H1 (cell line): ENCODE measurements around the gene KIDINS220. TPM values are rescaled to one million over a fixed set of nuclear protein-coding genes. Genes with fewer than 3 reads are reported as not detected.

ENCODE experiments used
- CTCF ChIA-PET: fragments of 300-600 bp; sonication (Branson Sonifier 250); formaldehyde crosslinking; loops from one replicate; lab custom pipeline; 2021; ENCODE audit not compliant: partially characterized antibody; lab: Charles Lee
- POLR2A ChIA-PET: fragments of 300-600 bp; sonication (Branson Sonifier 250); formaldehyde crosslinking; loops from one replicate; lab custom pipeline; 2021; ENCODE audit warnings: inconsistent platforms; ENCODE audit not compliant: partially characterized antibody; lab: Charles Lee
- DNase-seq, 2 experiments: peaks; one replicate each; pipeline versions ENCODE4 v3.0.0 to v3.0.0-alpha.2; 2010 to 2022; ENCODE audit warnings: low spot score in 2 of 2, low read depth in 1 of 2, mixed read lengths in 1 of 2
- FAIRE-seq: peaks from 2 replicates; lab custom pipeline; 2011; peaks lifted over from hg19 to GRCh38; lab: Jason Lieb, UNC
- H2AFZ ChIP-seq: 2 replicates; pipeline ENCODE4 v1.8.1; 2012; ENCODE audit warnings: low read length, inconsistent platforms
- H2AK5ac ChIP-seq: 2 replicates; pipeline ENCODE4 v1.6.1; 2013; ENCODE audit warnings: low read depth, low read length
- H2BK120ac ChIP-seq: replicated peaks from 2 replicates; pipeline ENCODE3; 2013; ENCODE audit warnings: low read depth, low read length, inconsistent platforms
- H2BK12ac ChIP-seq: 2 replicates; pipeline ENCODE4 v1.6.1; 2013; ENCODE audit warnings: low read depth, low read length
- H2BK15ac ChIP-seq: 2 replicates; pipeline ENCODE4 v1.6.1; 2013; ENCODE audit warnings: low read length
- H2BK20ac ChIP-seq: 2 replicates; pipeline ENCODE4 v1.6.1; 2013; ENCODE audit warnings: low read length
- H2BK5ac ChIP-seq: 2 replicates; pipeline ENCODE4 v1.6.1; 2013; ENCODE audit warnings: low read depth, low read length
- H3K14ac ChIP-seq: 2 replicates; pipeline ENCODE4 v1.6.1; 2013; ENCODE audit warnings: inconsistent platforms; ENCODE audit not compliant: insufficient read length
- H3K18ac ChIP-seq: 2 replicates; pipeline ENCODE4 v1.6.1; 2013; ENCODE audit warnings: low read length; ENCODE audit errors: extremely low read depth
- H3K23ac ChIP-seq: 2 replicates; pipeline ENCODE4 v1.6.1; 2013; ENCODE audit warnings: inconsistent platforms; ENCODE audit not compliant: insufficient read length
- H3K23me2 ChIP-seq: 2 replicates; pipeline ENCODE4 v1.6.1; 2013; ENCODE audit warnings: low read depth, low read length
- H3K27ac ChIP-seq: 2 replicates; pipeline ENCODE4 v1.6.1; 2011; ENCODE audit warnings: low read depth, low read length, inconsistent platforms
- H3K27me3 ChIP-seq, 4 experiments: replicated peaks in 1 of 4; 1 replicate in 1 of 4; 2 replicates in 3 of 4; pipeline versions ENCODE4 v1.6.1 to v1.8.1; 2011 to 2013; ENCODE audit warnings: low read length in 3 of 4, mild to moderate bottlenecking in 3 of 4, inconsistent platforms in 2 of 4, mixed read lengths in 2 of 4, moderate library complexity in 1 of 4; ENCODE audit not compliant: control insufficient read depth in 3 of 4, insufficient read depth in 3 of 4; ENCODE audit errors: extremely low read depth in 1 of 4
- H3K36me3 ChIP-seq, 4 experiments: 2 replicates each; pipeline versions ENCODE4 v1.6.1 to v1.8.1; 2011 to 2013; ENCODE audit warnings: mild to moderate bottlenecking in 4 of 4, low read length in 3 of 4, moderate library complexity in 2 of 4, control low read depth in 1 of 4, inconsistent platforms in 1 of 4; ENCODE audit not compliant: insufficient read depth in 4 of 4, control insufficient read depth in 2 of 4
- H3K4ac ChIP-seq: replicated peaks from 2 replicates; pipeline ENCODE3; 2013; ENCODE audit warnings: low read length, low read depth, mixed read lengths, inconsistent platforms; ENCODE audit not compliant: insufficient read length
- H3K4me1 ChIP-seq, 4 experiments: replicated peaks in 1 of 4; 1 replicate in 1 of 4; 2 replicates in 3 of 4; pipeline versions ENCODE4 v1.6.1 to v1.8.1; 2011 to 2013; ENCODE audit warnings: low read length in 3 of 4, inconsistent platforms in 2 of 4, mixed read lengths in 1 of 4; ENCODE audit not compliant: insufficient read depth in 4 of 4, control insufficient read depth in 3 of 4
- H3K4me2 ChIP-seq, 2 experiments: 2 replicates each; pipeline versions ENCODE4 v1.6.1 to v1.8.1; 2011 to 2013; ENCODE audit warnings: low read depth in 2 of 2, low read length in 2 of 2, control low read depth in 1 of 2, inconsistent platforms in 1 of 2, mild to moderate bottlenecking in 1 of 2; ENCODE audit not compliant: insufficient read depth in 1 of 2
- H3K4me3 ChIP-seq, 4 experiments: fragments of 200-600, 300-600 bp in 1 of 4; sonication (generic), shearing (Covaris generic), sonication (Bioruptor Twin) in 1 of 4; 2 replicates each; pipeline versions ENCODE4 v1.5.1 to v1.8.1; 2011 to 2016; ENCODE audit warnings: low read length in 4 of 4, low read depth in 3 of 4, control low read depth in 2 of 4, inconsistent platforms in 2 of 4, mild to moderate bottlenecking in 2 of 4, mixed read lengths in 1 of 4, moderate library complexity in 1 of 4; ENCODE audit not compliant: insufficient read depth in 2 of 4; ENCODE audit errors: extremely low read depth in 1 of 4
- H3K56ac ChIP-seq: replicated peaks from 2 replicates; pipeline ENCODE3; 2013; ENCODE audit warnings: low read depth, mild to moderate bottlenecking, mixed read lengths, low read length, inconsistent platforms; ENCODE audit not compliant: insufficient read length
- H3K79me1 ChIP-seq: 2 replicates; pipeline ENCODE4 v1.6.1; 2013; ENCODE audit warnings: low read depth, low read length, control low read depth
- H3K79me2 ChIP-seq, 2 experiments: 2 replicates each; pipeline versions ENCODE4 v1.6.1 to v1.8.1; 2012 to 2013; ENCODE audit warnings: low read length in 2 of 2, mild to moderate bottlenecking in 2 of 2, inconsistent platforms in 1 of 2; ENCODE audit not compliant: insufficient read depth in 2 of 2, control insufficient read depth in 1 of 2
- H3K9ac ChIP-seq, 4 experiments: replicated peaks in 1 of 4; 1 replicate in 1 of 4; 2 replicates in 3 of 4; pipeline versions ENCODE4 v1.6.1 to v1.8.1; 2011 to 2013; ENCODE audit warnings: low read depth in 3 of 4, low read length in 3 of 4, control low read depth in 2 of 4, mild to moderate bottlenecking in 2 of 4, moderate library complexity in 2 of 4, inconsistent platforms in 1 of 4; ENCODE audit errors: extremely low read depth in 1 of 4
- H3K9me3 ChIP-seq, 2 experiments: 2 replicates each; pipeline versions ENCODE4 v1.6.1 to v1.8.1; 2012 to 2013; ENCODE audit warnings: mild to moderate bottlenecking in 2 of 2, moderate library complexity in 2 of 2, control low read depth in 1 of 2, inconsistent platforms in 1 of 2, low read depth in 1 of 2, low read length in 1 of 2, mixed read lengths in 1 of 2; ENCODE audit not compliant: insufficient read depth in 2 of 2
- H4K20me1 ChIP-seq, 2 experiments: replicated peaks in 1 of 2; 2 replicates each; pipeline versions ENCODE3 to v1.8.1; 2011 to 2013; ENCODE audit warnings: inconsistent platforms in 2 of 2, low read length in 2 of 2, mild to moderate bottlenecking in 1 of 2; ENCODE audit not compliant: insufficient read depth in 2 of 2, control insufficient read depth in 1 of 2
- H4K5ac ChIP-seq: 2 replicates; pipeline ENCODE4 v1.6.1; 2013; ENCODE audit warnings: low read length, low read depth, mixed read lengths, inconsistent platforms; ENCODE audit not compliant: insufficient read length
- H4K8ac ChIP-seq: 2 replicates; pipeline ENCODE4 v1.8.0; 2013; ENCODE audit warnings: mild to moderate bottlenecking, moderate library complexity, low read length, inconsistent platforms; ENCODE audit not compliant: insufficient read depth; ENCODE audit errors: extremely low read depth
- H4K91ac ChIP-seq: replicated peaks from 2 replicates; pipeline ENCODE3; 2013; ENCODE audit warnings: low read length, mixed read lengths, inconsistent platforms; ENCODE audit not compliant: insufficient read length
- GABPA ChIP-seq: IDR thresholded peaks from 2 replicates; pipeline ENCODE4 v1.6.1; 2011; ENCODE audit warnings: mild to moderate bottlenecking, low read length, moderate library complexity, borderline replicate concordance; ENCODE audit not compliant: insufficient read depth
- RAD21 ChIP-seq, 2 experiments: IDR thresholded peaks in 1 of 2; conservative IDR thresholded peaks in 1 of 2; 2 replicates each; pipeline ENCODE4 v1.6.1; 2011; ENCODE audit warnings: low read depth in 2 of 2, low read length in 2 of 2, improper control_type of control experiment in 1 of 2, inconsistent platforms in 1 of 2, mild to moderate bottlenecking in 1 of 2, moderate library complexity in 1 of 2
- WGBS, 2 experiments: shearing (Covaris generic) in 1 of 2; methylation state at CpG; one replicate each; pipeline versions ENCODE4 v1.1.6 to v1.1.7; 2013 to 2015; ENCODE audit warnings: low lambda C conversion rate in 2 of 2, mixed read lengths in 2 of 2, inconsistent platforms in 1 of 2, low coverage in 1 of 2, missing lambda C conversion rate in 1 of 2; ENCODE audit not compliant: insufficient replicate concordance in 2 of 2, insufficient coverage in 1 of 2, insufficient read length in 1 of 2; ENCODE audit errors: extremely low coverage in 1 of 2, missing lambda C conversion rate in 1 of 2; 5-methylcytosine and 5-hydroxymethylcytosine counted together
- polyA plus RNA-seq, 7 experiments: library from polyadenylated mRNA; depleted of rRNA in 3 of 7; stranded (reverse) in 5 of 7; unstranded in 2 of 7; fragments of >200 nt in 5 of 7; fragments of 200-250 nt in 2 of 7; gene quantifications; 1 replicate in 5 of 7; 2 replicates in 1 of 7; 4 replicates in 1 of 7; pipeline versions ENCODE4 v1.2.1 to v1.2.3, GENCODE V29; 2011 to 2013; ENCODE audit warnings: missing spikeins in 2 of 7, mixed read lengths in 2 of 7
- total RNA-seq: library from RNA; stranded (reverse); fragmentation: NEBNext Ultra II Directional; extraction: Animal tissue kit (Norgen Biotek cat#: 25700); gene quantifications from 2 replicates; pipeline ENCODE4 v1.2.1, GENCODE V29; 2021

KIDINS220 gene
- total and polyA plus RNA-seq, 2 of the 8 experiments (the other 6 are each of a cell fraction or from before 2014, with no cell fraction given): 21.2 to 27.1 TPM

DNA sequence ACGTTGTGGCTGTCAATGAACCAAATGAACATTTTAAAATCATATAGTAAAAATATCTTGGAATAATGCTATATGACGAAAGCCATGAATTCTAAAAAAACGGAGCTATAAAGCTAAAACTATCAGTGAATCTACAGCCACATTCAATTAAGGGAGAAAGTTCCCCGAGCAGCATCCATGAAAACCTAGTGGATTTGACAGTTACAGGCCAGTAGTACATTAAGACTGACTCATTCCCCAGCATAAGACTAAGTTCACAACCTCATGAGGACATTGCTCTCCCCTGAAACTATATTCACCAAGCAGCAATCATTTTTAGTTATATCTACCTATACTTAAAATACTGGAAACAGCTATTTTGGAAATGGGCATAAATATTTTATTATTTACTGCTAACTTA lies 36.6 kb downstream of the KIDINS220 start:
- Histone ChIP-seq H2AK5ac (no peak overlapping the region), H4K5ac (no peak overlapping the region), H3K79me1 (no peaks in the 10 kb centered on the region), H4K8ac (no peak overlapping the region), H3K9ac (no peak overlapping the region), H2BK5ac (no peak overlapping the region), H3K79me2 (no peaks in the 10 kb centered on the region), H3K4ac (no peak overlapping the region), H3K14ac (no peak overlapping the region), H3K27me3 (no peaks in the 10 kb centered on the region), H2BK20ac (no peak overlapping the region), H4K91ac (no peak overlapping the region), H2BK120ac (no peak overlapping the region), H3K27ac (no peak overlapping the region), H3K9me3 (no peaks in the 10 kb centered on the region), H2AFZ (no peak overlapping the region), H3K56ac (no peak overlapping the region), H3K18ac (no peak overlapping the region), H3K4me2 (no peak overlapping the region), H2BK15ac (no peak overlapping the region), H2BK12ac (no peak overlapping the region), H4K20me1 (peaks cover 0 to 4% of the 10 kb centered on the region in 2 experiments), H3K23ac (no peak overlapping the region), H3K4me1 (no peaks in the 10 kb centered on the region), H3K4me3 (no peak overlapping the region), H3K23me2 (no peaks in the 10 kb centered on the region; the same call in 1 of the 2 replicates), H3K36me3 (peaks cover 2 to 12% (median 7%) of the 10 kb centered on the region in 4 experiments; a peak in 6 of 8 replicates)
- ChIA-PET POLR2A (no interaction called here), CTCF (interaction anchor here (1.1 kb wide), 1 partner anchor 21 kb away, joined by 4 read pairs; no protein-coding TSS in a partner anchor)
- no peak for DNase-seq
- no peak for FAIRE-seq
- WGBS, 2 experiments: 85% methylated on average over 4 of the region's 4 CpGs; no CpG with 5 or more reads in 1 of the 2 experiments
- TF ChIP-seq RAD21 (IDR thresholded peaks at IDR 0.05 in 1 of 2, conservative IDR thresholded peaks at IDR 0.05 in 1 of 2; ENCODE audit: low read depth in 2 of 2, low read length in 2 of 2) (no peak), GABPA (no peak)
